Peyer's patch (tissue), 4 donors: ENCODE data around the gene PLA2G2C. TPM values are rescaled to one million over a fixed set of nuclear protein-coding genes. Genes with fewer than 3 reads are reported as not detected.

Source experiments
- DNase-seq, 3 donors: peaks; one replicate each; pipeline ENCODE4 v3.0.0-alpha.2; 2017 to 2019
- H3K27ac ChIP-seq, 4 donors: fragments of 200-600 bp; sonication (generic); one replicate each; pipeline ENCODE4 v1.5.1; 2016 to 2019
- H3K27me3 ChIP-seq, 2 donors: fragments of 200-600 bp; sonication (generic); one replicate each; pipeline ENCODE4 v1.5.1; 2019
- H3K36me3 ChIP-seq, 3 donors: fragments of 200-600 bp; sonication (generic); one replicate each; pipeline ENCODE4 v1.5.1; 2016 to 2019
- H3K4me1 ChIP-seq, 4 donors: fragments of 200-600 bp; sonication (generic); one replicate each; pipeline ENCODE4 v1.5.1; 2016 to 2019
- H3K4me3 ChIP-seq, 4 donors: fragments of 200-600 bp; sonication (generic); 1 replicate in 3 of 4; 2 replicates in 1 of 4; pipeline ENCODE4 v1.5.1; 2016 to 2019; ENCODE audit warnings: mild to moderate bottlenecking in 1 of 4
- H3K9me3 ChIP-seq, 4 donors: fragments of 200-600 bp; sonication (generic); one replicate each; pipeline ENCODE4 v1.5.1; 2016 to 2019; ENCODE audit warnings: mild to moderate bottlenecking in 1 of 4
- POLR2A ChIP-seq, 2 donors: fragments of 450-650 bp; IDR thresholded peaks; one replicate each; pipeline ENCODE4 v1.5.1; 2017; ENCODE audit warnings: antibody characterized with exemption in 2 of 2, mild to moderate bottlenecking in 2 of 2, moderate library complexity in 2 of 2
- total RNA-seq, 4 donors: library from RNA; depleted of rRNA; stranded (reverse); fragments of >200 nt; gene quantifications; one replicate each; pipeline ENCODE4 v1.1.0, GENCODE V29; 2016
- TF ChIP-seq, protein P1 (sequence below), 6 experiments: fragments of 450-650 bp in 4 of 6; fragments of 200-600 bp in 2 of 6; sonication (generic) in 1 of 6; IDR thresholded peaks; one replicate each; pipeline ENCODE4 v1.5.1; 2017 to 2019; ENCODE audit warnings: antibody characterized with exemption in 6 of 6, mild to moderate bottlenecking in 3 of 6, moderate library complexity in 1 of 6

Gene PLA2G2C
- total RNA-seq, 4 donors from 2014 or later, result 1.0 TPM; not detected in 3

DNA sequence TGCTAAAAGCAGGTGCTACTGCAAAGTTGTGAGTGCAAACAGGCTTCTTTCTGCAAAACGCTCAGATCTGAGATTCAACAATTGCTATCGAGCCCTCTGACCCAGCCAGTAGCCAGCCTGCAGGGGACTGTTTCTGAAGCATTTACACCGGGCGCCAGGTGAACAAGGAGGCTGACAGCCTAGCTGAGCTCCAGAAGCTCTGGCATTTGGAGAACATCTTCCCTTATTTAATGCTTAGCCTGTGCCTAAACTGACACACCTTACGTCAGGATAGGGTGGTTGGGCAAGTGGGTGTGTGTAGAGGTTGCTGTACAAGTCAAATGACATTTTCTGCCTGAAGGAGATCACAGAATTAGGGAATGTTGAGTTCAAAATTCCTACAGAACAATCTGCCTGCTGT lies 15.8 kb upstream of the PLA2G2C start:
- Histone ChIP-seq H3K36me3 (no peaks in the 10 kb centered on the region), H3K9me3 (no peaks in the 10 kb centered on the region), H3K27ac (no peak overlapping the region), H3K27me3 (no peaks in the 10 kb centered on the region), H3K4me1 (no peaks in the 10 kb centered on the region), H3K4me3 (no peak overlapping the region)
- TF ChIP-seq, protein P1, sequence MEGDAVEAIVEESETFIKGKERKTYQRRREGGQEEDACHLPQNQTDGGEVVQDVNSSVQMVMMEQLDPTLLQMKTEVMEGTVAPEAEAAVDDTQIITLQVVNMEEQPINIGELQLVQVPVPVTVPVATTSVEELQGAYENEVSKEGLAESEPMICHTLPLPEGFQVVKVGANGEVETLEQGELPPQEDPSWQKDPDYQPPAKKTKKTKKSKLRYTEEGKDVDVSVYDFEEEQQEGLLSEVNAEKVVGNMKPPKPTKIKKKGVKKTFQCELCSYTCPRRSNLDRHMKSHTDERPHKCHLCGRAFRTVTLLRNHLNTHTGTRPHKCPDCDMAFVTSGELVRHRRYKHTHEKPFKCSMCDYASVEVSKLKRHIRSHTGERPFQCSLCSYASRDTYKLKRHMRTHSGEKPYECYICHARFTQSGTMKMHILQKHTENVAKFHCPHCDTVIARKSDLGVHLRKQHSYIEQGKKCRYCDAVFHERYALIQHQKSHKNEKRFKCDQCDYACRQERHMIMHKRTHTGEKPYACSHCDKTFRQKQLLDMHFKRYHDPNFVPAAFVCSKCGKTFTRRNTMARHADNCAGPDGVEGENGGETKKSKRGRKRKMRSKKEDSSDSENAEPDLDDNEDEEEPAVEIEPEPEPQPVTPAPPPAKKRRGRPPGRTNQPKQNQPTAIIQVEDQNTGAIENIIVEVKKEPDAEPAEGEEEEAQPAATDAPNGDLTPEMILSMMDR (IDR thresholded peaks at IDR 0.05), result no peak
- TF ChIP-seq POLR2A (IDR thresholded peaks at IDR 0.05), result no peak
- no peak for DNase-seq

DNA sequence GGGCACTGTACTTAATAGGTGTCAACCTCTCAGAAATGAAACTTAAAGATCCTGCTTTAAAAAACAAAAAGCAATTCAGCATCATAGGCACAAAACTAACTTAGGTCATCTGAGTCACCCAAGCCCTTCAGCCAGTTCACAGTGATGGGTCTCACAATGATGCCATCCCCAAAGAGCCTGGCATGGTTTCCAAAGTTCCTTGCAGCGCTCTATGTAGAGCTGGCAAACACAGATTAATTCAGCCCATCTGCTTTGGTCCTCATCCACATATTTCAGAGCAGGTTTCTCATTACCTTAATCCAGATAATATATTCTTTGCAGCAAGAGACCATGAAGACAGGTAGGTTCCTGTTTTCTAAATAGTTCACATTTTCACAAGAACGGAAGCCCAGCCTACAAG lies 14.6 kb upstream of the PLA2G2C start:
- H3K4me1 ChIP-seq, result no peaks in the 10 kb centered on the region
- no peak for DNase-seq
- H3K27me3 ChIP-seq, result no peaks in the 10 kb centered on the region
- H3K9me3 ChIP-seq, result no peaks in the 10 kb centered on the region
- TF ChIP-seq, protein P1 (IDR thresholded peaks at IDR 0.05), result no peak
- TF ChIP-seq POLR2A (IDR thresholded peaks at IDR 0.05), result no peak
- no peaks in the 10 kb centered on the region for H3K36me3 ChIP-seq
- no peak overlapping the region for H3K4me3 ChIP-seq
- H3K27ac ChIP-seq, result no peak overlapping the region

DNA sequence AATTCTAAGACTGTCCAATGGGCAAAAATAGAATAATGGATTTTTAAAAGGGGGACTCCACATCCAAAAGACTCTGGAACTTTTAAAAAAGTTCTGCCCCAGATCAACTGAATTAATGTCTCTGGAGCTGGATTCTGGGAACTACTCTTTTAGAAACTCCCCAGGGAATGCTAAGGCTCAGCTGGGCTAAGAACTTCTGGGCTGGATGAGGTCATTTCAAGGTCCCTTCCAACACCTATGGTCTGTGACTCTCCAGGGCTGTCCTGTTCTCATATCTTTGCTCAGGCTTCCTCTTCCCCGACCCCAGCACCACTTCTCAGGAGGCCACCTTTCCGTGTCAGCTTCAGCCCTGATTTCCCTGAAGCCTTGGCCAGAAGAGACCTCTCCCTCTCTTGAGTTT lies 13.5 kb upstream of the PLA2G2C start:
- Histone ChIP-seq H3K27me3 (no peaks in the 10 kb centered on the region), H3K4me1 (peaks cover 0 to 5% (median under 1%) of the 10 kb centered on the region in 4 donors), H3K4me3 (no peak overlapping the region), H3K36me3 (no peaks in the 10 kb centered on the region), H3K9me3 (no peaks in the 10 kb centered on the region), H3K27ac (no peak overlapping the region)
- TF ChIP-seq POLR2A (IDR thresholded peaks at IDR 0.05), result no peak
- TF ChIP-seq, protein P1 (IDR thresholded peaks at IDR 0.05), result no peak
- no peak for DNase-seq

DNA sequence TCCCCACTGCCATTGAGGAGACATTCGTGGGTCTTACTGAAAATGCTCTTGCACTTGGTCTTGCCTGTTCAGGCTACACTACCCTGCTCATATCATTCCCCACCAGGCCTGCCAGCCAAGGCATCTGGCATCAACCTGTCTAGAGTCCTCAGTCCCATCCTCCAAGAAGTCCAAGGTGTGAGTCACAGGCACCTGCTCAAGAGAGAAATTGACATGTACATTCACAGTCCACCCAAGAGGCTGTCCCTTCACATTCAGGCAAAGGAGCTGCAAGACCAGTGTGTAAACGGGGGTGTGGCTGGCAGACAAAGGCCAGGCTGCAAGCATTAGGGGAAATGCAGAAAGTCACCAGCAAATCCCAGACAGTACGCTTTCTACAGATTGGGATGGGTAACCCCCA lies 13.1 kb upstream of the PLA2G2C start:
- DNase-seq, result no peak
- Histone ChIP-seq H3K9me3 (no peaks in the 10 kb centered on the region), H3K27me3 (no peaks in the 10 kb centered on the region), H3K4me3 (no peak overlapping the region), H3K4me1 (peaks cover 0 to 9% (median 2%) of the 10 kb centered on the region in 4 donors), H3K36me3 (no peaks in the 10 kb centered on the region), H3K27ac (no peak overlapping the region)
- no peak for TF ChIP-seq POLR2A (IDR thresholded peaks at IDR 0.05)
- TF ChIP-seq, protein P1 (IDR thresholded peaks at IDR 0.05), result no peak

DNA sequence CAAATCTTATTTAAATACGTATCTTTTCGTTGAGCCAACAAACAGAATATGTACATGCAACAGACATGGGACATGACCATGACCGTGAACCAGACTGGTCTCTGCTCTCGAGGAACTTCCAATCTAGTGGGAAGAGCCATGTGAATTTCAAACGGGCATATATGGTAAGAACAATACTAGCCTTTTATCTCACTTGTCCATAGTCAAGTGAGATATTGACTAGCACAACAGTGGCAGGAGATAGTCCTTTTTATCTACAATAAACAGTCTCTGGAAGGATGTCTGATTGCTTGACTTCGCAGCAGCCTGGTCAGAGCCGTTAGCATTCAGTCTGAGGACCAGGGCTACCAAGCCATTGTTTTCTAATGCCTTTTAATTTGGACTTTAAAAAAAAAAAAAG lies 12.6 kb upstream of the PLA2G2C start:
- H3K9me3 ChIP-seq, result no peaks in the 10 kb centered on the region
- no peak overlapping the region for H3K4me3 ChIP-seq
- H3K27ac ChIP-seq, result no peak overlapping the region
- TF ChIP-seq, protein P1 (IDR thresholded peaks at IDR 0.05), result no peak
- no peak for TF ChIP-seq POLR2A (IDR thresholded peaks at IDR 0.05)
- no peak for DNase-seq
- H3K27me3 ChIP-seq, result no peaks in the 10 kb centered on the region
- H3K4me1 ChIP-seq, result peaks cover 0 to 12% (median 2%) of the 10 kb centered on the region in 4 donors
- no peaks in the 10 kb centered on the region for H3K36me3 ChIP-seq

DNA sequence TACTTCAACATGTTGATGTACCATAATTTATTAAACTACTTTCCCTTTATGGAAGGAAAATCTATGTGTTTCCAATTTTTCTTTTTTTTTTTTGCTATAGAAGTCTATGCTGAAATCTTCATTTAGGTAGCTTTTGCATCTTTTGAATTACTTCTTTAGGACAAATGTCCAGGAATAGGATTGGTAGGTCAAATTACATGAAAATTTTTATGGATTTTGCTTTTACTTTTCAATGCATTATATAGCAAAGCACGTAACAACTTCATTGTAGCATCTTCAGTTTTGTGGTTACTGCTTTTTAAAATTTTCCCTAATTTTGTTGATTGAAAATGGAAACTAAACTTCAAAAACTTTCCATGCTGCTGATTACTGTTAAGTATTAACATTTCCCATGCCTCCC lies 12.0 kb upstream of the PLA2G2C start:
- Histone ChIP-seq H3K36me3 (no peaks in the 10 kb centered on the region), H3K4me1 (peaks cover 0 to 13% (median 2%) of the 10 kb centered on the region in 4 donors), H3K4me3 (no peak overlapping the region), H3K27ac (no peak overlapping the region), H3K9me3 (no peaks in the 10 kb centered on the region), H3K27me3 (no peaks in the 10 kb centered on the region)
- no peak for TF ChIP-seq POLR2A (IDR thresholded peaks at IDR 0.05)
- TF ChIP-seq, protein P1 (IDR thresholded peaks at IDR 0.05), result no peak
- no peak for DNase-seq
